IMR-90 (cell line): Measurements from ENCODE around the gene ARHGEF17.

Experiments used
- BHLHE40 ChIP-seq: fragments of 150-350 bp; IDR thresholded peaks from 2 replicates; pipeline ENCODE4 v1.6.1; 2016; ENCODE audit warnings: mild to moderate bottlenecking, low read depth, low read length
- CEBPB ChIP-seq: IDR thresholded peaks from 2 replicates; pipeline ENCODE4 v1.6.1; 2012; ENCODE audit warnings: low read depth, low read length, improper control_type of control experiment
- MAFK ChIP-seq: IDR thresholded peaks from 2 replicates; pipeline ENCODE4 v1.6.1; 2012; ENCODE audit warnings: low read depth, low read length, improper control_type of control experiment
- POLR2A ChIP-seq: IDR thresholded peaks from 2 replicates; pipeline ENCODE4 v1.6.1; 2012; ENCODE audit warnings: mild to moderate bottlenecking, low read depth, low read length
- RCOR1 ChIP-seq: IDR thresholded peaks from 2 replicates; pipeline ENCODE4 v1.6.1; 2012; ENCODE audit warnings: mild to moderate bottlenecking, low read length, improper control_type of control experiment; ENCODE audit not compliant: insufficient replicate concordance
- RFX5 ChIP-seq: IDR thresholded peaks from 2 replicates; pipeline ENCODE4 v1.8.0; 2012; ENCODE audit warnings: low read depth, mild to moderate bottlenecking, low read length, moderate library complexity
- SMC3 ChIP-seq: fragments of 150-350 bp; IDR thresholded peaks from 2 replicates; pipeline ENCODE4 v1.6.1; 2016; ENCODE audit warnings: low read depth, mild to moderate bottlenecking, antibody characterized with exemption, low read length, moderate library complexity
- TF ChIP-seq, protein P1 (sequence below): conservative IDR thresholded peaks from 2 replicates; pipeline ENCODE4 v1.5.1; 2012; ENCODE audit warnings: mild to moderate bottlenecking, low read depth, low read length, improper control_type of control experiment
- TF ChIP-seq, protein P2 (sequence below): fragments of 150-350 bp; IDR thresholded peaks from 2 replicates; pipeline ENCODE4 v1.6.1; 2016; ENCODE audit warnings: low read depth, mild to moderate bottlenecking, low read length, moderate library complexity, borderline replicate concordance

DNA sequence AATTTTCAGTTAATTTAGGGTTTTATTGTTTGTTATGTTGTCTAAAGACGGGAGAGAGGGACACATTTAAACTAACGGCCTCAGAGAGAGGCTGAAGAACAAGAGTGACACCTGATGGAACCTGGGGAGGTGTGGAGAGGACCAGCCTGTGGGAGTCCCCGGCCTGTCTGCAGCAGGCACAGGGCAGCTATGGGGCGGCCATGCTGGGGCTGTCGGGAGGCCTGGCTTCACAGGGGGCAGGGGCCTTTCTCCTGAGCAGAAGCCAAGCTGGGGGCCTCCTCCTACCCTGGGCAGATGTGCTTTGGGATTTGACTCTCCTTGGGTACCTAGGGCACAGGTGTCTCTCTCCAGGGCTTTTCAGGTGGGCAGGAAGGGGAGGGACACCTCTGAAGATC, 90.1 kb downstream of the ARHGEF17 start:
- TF ChIP-seq, protein P1, sequence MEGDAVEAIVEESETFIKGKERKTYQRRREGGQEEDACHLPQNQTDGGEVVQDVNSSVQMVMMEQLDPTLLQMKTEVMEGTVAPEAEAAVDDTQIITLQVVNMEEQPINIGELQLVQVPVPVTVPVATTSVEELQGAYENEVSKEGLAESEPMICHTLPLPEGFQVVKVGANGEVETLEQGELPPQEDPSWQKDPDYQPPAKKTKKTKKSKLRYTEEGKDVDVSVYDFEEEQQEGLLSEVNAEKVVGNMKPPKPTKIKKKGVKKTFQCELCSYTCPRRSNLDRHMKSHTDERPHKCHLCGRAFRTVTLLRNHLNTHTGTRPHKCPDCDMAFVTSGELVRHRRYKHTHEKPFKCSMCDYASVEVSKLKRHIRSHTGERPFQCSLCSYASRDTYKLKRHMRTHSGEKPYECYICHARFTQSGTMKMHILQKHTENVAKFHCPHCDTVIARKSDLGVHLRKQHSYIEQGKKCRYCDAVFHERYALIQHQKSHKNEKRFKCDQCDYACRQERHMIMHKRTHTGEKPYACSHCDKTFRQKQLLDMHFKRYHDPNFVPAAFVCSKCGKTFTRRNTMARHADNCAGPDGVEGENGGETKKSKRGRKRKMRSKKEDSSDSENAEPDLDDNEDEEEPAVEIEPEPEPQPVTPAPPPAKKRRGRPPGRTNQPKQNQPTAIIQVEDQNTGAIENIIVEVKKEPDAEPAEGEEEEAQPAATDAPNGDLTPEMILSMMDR = no peak
- TF ChIP-seq POLR2A (no peak), MAFK (no peak), BHLHE40 (no peak), RFX5 (no peak), CEBPB (no peak), SMC3 (no peak), RCOR1 (no peak)
- TF ChIP-seq, protein P2, sequence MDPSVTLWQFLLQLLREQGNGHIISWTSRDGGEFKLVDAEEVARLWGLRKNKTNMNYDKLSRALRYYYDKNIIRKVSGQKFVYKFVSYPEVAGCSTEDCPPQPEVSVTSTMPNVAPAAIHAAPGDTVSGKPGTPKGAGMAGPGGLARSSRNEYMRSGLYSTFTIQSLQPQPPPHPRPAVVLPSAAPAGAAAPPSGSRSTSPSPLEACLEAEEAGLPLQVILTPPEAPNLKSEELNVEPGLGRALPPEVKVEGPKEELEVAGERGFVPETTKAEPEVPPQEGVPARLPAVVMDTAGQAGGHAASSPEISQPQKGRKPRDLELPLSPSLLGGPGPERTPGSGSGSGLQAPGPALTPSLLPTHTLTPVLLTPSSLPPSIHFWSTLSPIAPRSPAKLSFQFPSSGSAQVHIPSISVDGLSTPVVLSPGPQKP = no peak
